Heart left ventricle (tissue), 13 donors: ENCODE data around the gene CDH5.

ENCODE experiments used
- POLR2A ChIP-seq, 2 donors: fragments of 450-650 bp; IDR thresholded peaks; one replicate each; pipeline ENCODE4 v1.6.1; 2017; ENCODE audit warnings: antibody characterized with exemption in 2 of 2, mild to moderate bottlenecking in 2 of 2, moderate library complexity in 2 of 2
- TF ChIP-seq, protein P1 (sequence below), 12 donors: fragments of 200-600 bp; sonication (generic) in 4 of 12; IDR thresholded peaks; one replicate each; pipeline versions ENCODE4 v1.5.0 to v1.8.0; 2018 to 2022; ENCODE audit warnings: antibody characterized with exemption in 12 of 12, mild to moderate bottlenecking in 5 of 12
- donor health status: ischemic (EF 13 %, LVEDD 7.1; RV severe dilation, severe dysfunction).
- donor health status: DM: no; HTN: yes; CAD: no.
- donor health status: DM: no; HTN: no; CAD: no.
- donor health status: ischemic (EF 25% LVEDD 6.9; RV normal size, moderate dysfunction).
- donor health status: ischemic (EF 25% LVEDD 5.7; RV mildly dilated, moderate dysfunction).
- donor health status: ischemic (EF 35%, LVEDD 5.7; RV mildly dilated, moderate dysfunction).
- donor health status: nonischemic (EF 11% LVEDD 7.7; RV severe dilation, severe dysfunction).
- donor health status: DM: yes; HTN: yes; CAD: no.
- donor health status: PGD.
- donor health status: ischemic (EF 29% LVEDD 5.4; RV normal size, mild dysfunction).
- donor health status: nonischemic (EF 23%, LVEDD 6.1; RV moderate dilation, normal function).

DNA sequence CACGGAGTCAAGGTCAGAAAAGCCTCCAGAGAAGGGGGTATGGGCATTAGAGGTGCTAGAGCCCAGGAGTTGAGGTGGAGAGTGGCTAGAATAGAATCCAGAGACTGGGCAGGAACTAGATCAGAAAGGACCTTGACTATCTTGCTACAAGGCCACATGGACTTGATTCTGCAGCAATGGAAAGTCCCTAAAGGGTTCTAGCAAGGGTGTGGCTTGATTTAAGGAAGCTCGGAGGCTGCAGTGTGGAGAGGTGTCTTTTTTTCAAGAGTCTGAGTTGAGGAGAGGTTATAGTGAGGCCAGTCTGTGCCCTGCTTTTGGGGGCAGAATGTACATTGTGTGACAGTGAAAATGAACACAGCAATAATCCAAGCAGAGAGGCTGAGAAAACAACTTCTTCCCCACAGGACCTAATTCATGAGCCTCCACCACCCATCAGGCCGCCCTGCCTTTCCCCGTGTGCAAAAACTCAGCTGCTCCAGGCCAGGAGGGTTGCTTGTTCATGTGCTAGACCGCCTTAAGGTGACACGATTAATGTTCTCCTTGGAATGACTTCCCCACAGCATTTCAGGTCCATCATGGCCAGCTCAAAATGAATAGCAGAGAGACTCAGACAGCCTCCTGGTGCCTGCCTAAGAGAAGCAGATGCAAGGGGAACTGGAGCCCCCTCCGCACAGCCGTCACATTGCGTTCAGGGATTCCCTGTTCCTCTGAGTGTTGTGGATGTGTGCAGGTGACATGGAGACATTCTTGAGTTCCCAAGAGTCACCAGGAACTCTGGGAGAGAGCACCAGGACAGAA is 51.9 kb downstream of the CDH5 start:
- no peak for TF ChIP-seq POLR2A (IDR thresholded peaks at IDR 0.05)
- TF ChIP-seq, protein P1, sequence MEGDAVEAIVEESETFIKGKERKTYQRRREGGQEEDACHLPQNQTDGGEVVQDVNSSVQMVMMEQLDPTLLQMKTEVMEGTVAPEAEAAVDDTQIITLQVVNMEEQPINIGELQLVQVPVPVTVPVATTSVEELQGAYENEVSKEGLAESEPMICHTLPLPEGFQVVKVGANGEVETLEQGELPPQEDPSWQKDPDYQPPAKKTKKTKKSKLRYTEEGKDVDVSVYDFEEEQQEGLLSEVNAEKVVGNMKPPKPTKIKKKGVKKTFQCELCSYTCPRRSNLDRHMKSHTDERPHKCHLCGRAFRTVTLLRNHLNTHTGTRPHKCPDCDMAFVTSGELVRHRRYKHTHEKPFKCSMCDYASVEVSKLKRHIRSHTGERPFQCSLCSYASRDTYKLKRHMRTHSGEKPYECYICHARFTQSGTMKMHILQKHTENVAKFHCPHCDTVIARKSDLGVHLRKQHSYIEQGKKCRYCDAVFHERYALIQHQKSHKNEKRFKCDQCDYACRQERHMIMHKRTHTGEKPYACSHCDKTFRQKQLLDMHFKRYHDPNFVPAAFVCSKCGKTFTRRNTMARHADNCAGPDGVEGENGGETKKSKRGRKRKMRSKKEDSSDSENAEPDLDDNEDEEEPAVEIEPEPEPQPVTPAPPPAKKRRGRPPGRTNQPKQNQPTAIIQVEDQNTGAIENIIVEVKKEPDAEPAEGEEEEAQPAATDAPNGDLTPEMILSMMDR (IDR thresholded peaks at IDR 0.05): no peak
